T-helper 22 cell (primary cell): ENCODE results near the gene LRPAP1.

Source experiments
- DNase-seq: peaks from one replicate; pipeline ENCODE4 v3.0.0-alpha.2; 2020; ENCODE audit warnings: low read depth

LRPAP1 gene

DNA sequence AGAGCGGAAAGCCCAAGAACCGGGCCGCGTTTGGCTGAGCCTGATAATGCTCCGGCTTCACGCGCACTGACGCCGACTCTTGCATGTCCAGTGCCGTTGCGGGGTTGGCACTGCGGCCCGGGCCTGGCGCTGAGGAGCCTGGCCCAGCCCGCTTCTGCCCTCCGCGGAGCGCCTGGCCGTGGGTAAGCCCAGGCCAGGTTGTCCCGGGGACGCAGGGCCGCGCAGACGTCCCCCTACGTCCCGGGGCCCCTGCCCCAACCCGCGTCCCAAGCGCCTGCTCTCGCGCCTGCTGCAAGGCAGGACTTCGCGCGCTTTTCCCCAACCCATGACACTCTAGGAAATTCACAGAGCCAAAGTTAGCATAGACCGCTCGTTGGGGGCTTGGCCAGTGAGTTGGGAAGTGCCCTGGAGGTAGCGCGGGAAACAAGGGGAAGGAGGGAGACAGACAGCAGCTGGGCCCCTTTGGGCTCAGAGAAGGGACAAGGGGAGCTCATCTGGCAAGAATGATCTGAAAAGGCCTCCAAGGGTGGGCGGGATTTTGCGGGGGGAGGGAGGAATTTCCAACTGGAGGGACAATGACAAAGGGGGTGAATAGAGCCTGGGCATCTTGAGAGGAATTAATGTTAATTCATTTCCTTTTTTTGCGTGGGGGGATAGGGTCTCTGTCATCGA, 665 bp upstream of the LRPAP1 start:
- DNase-seq, result no peak

DNA sequence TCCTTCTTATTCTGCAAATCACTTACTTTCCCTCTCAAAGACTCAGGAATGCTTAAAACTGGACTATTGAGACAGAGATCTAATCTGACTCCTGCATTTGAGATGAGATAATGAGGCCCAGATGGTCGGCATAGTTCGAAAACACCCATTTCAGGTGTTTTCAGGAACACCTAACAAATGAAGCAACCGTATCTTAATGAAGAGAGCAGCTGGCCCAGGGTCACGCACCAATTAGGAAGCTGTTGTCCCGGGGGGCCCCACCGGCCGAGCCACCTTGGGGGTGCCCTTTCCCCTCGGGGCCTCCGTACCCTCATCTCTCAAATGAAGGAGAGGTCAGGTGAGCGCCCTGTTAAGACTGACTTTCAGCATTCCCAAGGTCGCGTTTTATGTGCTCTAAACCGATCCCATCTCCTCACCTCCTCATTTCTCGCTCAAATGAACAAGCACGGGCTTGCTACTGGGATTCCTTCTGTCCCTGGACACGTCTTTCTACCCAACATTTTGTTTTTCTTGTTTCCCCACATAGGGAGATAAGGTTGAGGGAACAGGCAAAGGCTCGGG, 824 bp downstream of the LRPAP1 start:
- DNase-seq, result no peak

DNA sequence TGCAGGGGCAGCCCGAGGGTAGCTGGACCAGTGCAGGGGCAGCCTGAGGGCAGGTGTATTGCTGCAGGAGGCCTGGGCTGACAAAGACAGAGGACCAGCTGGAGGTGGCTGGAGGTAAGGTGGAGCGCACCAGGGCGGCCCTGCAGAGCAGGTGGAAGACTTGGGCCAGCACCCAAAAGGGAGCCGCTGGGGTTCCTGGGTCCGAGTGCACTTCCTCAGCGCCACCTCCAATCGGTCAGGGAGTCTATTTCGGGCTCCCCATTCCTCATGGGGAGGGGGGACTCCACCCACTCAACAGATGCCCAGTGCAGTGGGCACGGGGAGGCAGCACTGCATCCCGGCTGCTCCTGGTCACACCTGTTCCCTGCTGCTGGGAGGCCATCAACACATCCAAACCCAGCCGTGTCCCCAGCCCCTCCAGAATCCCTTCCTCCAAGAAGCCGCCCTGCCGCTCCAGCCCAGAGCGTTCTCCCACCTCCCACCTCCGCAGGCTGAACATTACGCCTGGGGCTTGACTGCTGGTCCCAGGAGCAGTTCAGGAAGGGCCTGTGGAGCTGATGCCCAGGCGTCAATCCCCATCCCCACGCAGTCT, 1.5 kb downstream of the LRPAP1 start:
- no peak for DNase-seq

DNA sequence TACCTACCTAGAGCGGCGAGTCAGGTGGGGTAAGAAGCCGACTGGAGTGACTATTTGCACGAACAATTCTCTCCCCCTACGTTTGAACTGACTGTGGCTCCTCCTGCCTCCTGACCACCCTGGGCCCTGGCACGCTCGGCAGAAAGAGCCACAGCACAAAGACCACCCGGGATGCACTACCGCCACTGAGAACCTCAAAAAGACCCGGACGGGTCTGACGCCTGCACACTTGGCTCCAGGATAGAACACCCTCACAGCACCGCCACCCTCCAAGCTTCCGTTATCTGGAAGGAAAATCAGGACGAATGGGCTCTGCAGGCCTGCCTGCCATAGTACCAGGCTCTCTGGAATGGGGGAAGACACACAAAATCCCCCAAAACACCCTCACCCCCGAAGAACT, 2.2 kb downstream of the LRPAP1 start:
- no peak for DNase-seq

DNA sequence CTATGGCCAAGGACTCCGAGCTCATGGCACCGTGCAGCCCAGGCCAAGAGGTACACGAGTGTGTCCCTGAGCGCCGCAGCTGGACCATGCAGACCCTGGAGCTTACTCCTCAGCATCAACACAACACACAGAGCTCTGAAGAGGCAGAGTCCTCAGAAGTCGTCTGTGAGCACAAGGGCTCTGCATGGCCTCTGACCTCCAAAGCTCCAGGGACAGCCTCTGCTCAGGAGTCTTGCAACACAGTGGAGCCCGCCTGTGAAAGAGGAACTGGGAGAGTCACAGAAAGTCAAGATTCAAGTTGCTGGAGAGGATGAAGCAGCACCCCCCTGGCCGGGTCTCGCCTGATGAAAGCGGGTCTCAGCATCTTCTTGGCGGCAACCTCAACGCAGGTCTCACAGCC, 2.9 kb downstream of the LRPAP1 start:
- no peak for DNase-seq

- DNase-seq, result no peak
Observed at GRCh38 chr4:3527914-3528876, 4.0 kb downstream of the LRPAP1 start.

DNA sequence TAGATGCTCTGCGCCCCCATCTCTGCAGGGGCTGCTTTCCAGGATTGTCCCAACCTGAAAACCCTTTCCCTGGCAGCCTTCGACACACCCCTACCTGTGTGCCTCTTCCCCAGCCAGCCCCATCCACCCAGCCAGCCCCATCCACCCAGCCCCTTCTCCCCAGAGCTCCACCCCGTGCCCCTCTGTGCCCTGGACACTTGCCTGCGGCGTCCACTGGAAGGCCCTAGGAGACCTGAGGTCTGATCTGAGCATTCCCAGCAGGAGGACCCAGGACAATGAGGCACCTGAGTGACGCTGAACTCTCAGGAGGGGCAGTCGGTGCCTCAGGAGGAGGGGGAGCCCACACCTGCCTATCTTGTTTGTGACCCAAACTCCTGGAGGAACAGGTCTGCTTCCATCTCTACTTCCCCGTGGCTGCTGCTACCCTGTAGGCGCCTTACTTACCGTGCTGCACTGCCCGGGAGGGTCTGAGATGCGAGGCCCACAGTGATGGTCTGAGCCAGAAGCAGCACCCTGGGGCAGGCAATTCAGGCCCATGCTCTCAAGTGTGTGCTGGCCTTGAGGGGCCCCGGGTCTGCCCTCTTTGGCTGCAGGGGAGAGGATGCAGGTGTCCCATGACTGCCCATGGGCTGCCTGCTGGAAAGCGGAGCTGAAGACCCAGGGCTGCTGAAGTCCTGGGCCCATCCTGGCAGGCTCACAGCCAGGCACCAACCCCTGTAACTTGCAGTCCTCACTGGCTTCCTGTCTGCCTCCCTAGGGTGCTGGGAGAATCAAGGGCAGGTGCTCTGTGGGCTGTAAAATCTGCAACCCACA, 4.9 kb downstream of the LRPAP1 start:
- no peak for DNase-seq

- no peak for DNase-seq
Observed at GRCh38 chr4:3526456-3526855, 5.8 kb downstream of the LRPAP1 start.

DNA sequence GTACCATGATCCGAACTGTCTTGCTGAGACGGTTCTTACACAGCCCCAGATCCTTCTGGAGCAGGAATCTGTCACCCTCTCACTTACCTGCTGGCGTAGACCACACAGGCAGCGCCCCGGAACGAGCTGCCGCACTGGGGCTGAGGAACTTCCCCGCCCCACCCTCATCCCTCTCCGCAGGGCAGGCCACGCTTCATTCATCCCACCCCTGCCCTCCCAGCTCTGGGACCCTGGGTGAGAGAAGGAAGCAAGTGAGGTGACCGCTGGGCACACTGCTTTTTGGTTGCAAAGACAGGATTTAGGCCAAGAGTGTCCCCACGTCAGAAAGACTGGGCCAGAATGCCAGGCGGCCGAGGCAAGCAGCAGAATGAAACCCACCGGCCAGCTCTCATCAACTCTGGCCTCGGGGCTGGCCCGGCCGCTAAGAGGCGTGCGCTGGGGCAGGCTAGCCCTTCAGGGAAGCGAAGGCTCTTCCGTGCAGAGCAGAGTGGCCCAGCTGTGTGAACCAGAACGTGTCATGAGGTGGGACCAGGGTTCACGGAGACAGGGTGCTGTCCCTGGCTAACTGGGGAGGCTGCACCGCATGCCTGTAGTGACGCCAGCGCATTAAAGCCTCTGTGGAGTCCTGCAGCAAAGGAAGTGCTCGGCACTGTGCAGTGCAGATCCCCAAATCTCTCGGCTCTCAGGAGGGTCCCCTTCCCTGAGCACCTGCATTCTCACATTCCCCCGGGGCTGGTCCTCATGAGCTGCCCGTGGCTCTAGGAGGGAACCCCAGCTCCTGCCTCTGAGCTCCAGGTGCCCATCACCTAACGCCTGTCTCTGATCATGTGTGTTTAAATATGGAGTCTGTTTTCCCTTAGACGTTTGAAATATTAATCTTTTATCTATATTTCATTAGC, 6.4 kb downstream of the LRPAP1 start:
- no peak for DNase-seq

DNA sequence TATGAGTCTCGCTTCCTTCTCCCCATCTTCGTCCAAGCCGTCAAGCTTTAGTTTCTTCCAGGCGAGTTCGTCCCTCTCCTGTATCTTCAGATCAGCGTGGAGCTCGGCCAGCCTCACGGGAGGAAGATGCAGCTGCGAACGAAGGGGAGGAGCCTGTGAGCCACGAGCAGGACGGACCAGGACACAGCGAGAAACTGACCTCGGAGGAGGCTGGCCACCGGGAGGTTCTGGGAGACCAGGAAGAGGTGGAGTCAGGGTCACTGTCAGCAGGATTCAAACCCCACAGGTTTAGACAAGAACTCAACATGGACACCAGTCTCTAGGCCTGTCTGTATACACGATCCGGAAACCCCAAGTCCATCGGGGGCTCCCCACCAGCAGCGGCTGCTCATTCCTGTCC, 7.3 kb downstream of the LRPAP1 start:
- DNase-seq, result no peak

- DNase-seq, result no peak
Observed at GRCh38 chr4:3524349-3524748, 7.9 kb downstream of the LRPAP1 start.

GRCh38 chr4:3523628-3524221, 8.5 kb downstream of the LRPAP1 start:
- DNase-seq, result no peak

- no peak for DNase-seq
Observed at GRCh38 chr4:3523146-3523627, 9.0 kb downstream of the LRPAP1 start.

DNA sequence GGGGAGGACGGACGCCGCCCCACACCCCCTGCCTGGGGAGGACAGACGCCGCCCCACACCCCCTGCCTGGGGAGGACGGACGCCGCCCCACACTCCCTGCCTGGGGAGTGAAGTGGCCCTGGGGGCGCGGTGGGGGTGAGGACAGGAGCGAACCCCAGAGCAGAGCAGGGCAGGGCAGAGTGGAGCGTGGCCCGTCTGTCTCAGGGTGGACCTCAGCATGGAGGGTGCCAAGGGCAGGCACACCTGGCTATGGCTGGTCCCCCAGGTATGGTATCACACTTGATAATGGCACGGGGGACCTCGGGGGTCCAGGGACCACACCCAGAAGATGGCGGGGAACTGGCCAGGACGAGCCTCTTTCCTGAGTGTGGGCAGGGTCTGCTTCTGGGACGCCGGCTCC, 9.6 kb downstream of the LRPAP1 start:
- no peak for DNase-seq

DNA sequence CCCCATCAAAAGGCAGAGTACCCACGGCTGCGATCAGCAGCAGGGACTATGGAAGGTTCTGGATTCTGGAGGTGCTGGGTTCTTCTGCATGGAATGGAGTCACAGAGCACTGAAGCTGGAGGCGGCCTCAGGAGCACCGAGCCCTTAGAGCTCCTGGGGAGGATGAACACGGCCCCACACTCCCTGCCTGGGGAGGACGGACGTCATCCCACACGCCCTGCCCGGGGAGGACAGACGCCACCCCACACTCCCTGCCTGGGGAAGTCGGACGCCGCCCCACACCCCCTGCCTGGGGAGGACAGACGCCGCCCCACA, 9.9 kb downstream of the LRPAP1 start:
- DNase-seq, result no peak

DNA sequence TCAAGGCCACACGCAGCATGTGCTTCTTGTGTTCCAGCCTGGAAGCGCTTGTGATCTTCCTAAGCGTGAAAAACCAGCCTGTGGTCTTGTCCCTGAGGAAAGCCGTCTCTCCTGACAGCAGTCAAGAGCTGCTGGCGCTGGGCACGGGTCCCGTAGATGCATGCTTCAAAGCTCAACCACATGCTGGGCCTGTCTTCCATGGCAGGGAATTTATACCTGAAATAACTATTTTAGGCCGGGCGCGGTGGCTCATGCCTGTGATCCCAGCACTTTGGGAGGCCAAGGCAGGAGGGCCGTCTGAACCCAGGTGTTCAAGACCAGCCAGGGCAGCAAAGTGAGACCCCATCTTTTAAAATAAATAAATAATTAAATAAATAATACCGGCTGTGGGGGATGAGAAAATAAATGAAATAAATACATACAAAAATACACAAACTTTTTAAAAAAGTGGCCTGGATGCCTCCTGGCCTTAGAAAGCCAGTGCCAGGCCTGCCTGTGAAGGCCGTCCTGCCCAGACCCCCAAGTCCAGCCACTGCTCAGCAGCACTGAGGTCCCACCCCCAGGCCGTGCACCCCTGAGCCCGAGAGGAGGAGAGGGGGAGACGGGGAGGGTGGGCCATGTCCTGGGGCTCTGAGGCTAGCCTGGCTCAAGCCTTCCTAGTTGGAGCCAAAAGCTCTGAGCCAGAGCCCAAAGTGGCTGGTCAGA, 10.4 kb downstream of the LRPAP1 start:
- no peak for DNase-seq

GRCh38 chr4:3520796-3521600, 11.2 kb downstream of the LRPAP1 start:
- no peak for DNase-seq

DNA sequence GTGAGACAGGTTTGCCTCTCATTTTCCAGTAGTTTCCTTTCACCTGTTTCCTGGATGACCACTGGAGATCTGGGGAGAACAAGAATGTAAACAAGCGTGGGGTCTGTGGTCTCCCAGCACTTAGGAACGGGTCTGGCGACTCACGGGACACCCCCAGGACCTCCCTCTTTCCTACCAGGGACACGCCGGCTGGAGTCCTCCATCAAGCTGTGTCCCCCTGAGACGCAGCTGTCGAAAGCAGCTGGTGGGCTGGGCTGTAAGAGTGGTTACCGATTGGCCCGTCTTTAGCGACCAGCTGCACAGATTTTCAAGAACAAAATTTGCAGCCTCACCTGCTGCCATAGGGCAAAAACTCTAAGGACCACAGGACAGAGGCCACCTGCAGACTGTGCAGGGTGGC, 11.9 kb downstream of the LRPAP1 start:
- DNase-seq, result no peak
